BLaER1 treated with 17β-estradiol and CSF1 and Interleukin-3, amounts not matched to agents 10 nM and 100 nM (cell line): ENCODE measurements around the gene OR2G6.

Experiments used
- H3K27ac ChIP-seq, 11 experiments: shearing (Covaris generic); formaldehyde crosslinking; 2 replicates each; pipeline ENCODE4 v1.8.1; 2022
- H3K27me3 ChIP-seq, 11 experiments: shearing (Covaris generic); formaldehyde crosslinking; 2 replicates each; pipeline ENCODE4 v1.8.1; 2022
- H3K36me3 ChIP-seq, 11 experiments: shearing (Covaris generic); formaldehyde crosslinking; 2 replicates each; pipeline ENCODE4 v1.8.1; 2022
- H3K4me1 ChIP-seq, 10 experiments: shearing (Covaris generic); formaldehyde crosslinking; 2 replicates each; pipeline ENCODE4 v1.8.1; 2022
- H3K4me2 ChIP-seq, 11 experiments: shearing (Covaris generic); formaldehyde crosslinking; 2 replicates each; pipeline ENCODE4 v1.8.1; 2022
- H3K4me3 ChIP-seq, 10 experiments: shearing (Covaris generic); formaldehyde crosslinking; 2 replicates each; pipeline ENCODE4 v1.8.1; 2022
- H3K9ac ChIP-seq, 11 experiments: shearing (Covaris generic); formaldehyde crosslinking; 2 replicates each; pipeline ENCODE4 v1.8.1; 2022
- H3K9me3 ChIP-seq, 11 experiments: shearing (Covaris generic); formaldehyde crosslinking; replicated peaks in 1 of 11; 2 replicates each; pipeline ENCODE4 v1.8.1; 2022
- H4K20me1 ChIP-seq, 11 experiments: shearing (Covaris generic); formaldehyde crosslinking; 2 replicates each; pipeline ENCODE4 v1.8.1; 2022
- Cebpa-rat ChIP-seq, 11 experiments: shearing (Covaris generic); IDR thresholded peaks; 2 replicates each; pipeline ENCODE4 v1.8.1; 2022

OR2G6 gene

GRCh38 chr1:248576260-248576980, 68.5 kb downstream of the OR2G6 start:
- H4K20me1 ChIP-seq, result no peaks in the 10 kb centered on the region
- no peak overlapping the region for H3K9ac ChIP-seq
- no peak overlapping the region for H3K4me3 ChIP-seq
- H3K4me1 ChIP-seq, result 0 out of 20 replicates have a peak, but pooled peaks cover 0 to 5% (median 0%) of the 10 kb centered on the region in 10 experiments
- no peak overlapping the region for H3K27ac ChIP-seq
- no peak overlapping the region for H3K4me2 ChIP-seq
- no peaks in the 10 kb centered on the region for H3K27me3 ChIP-seq
- peaks cover 0 to 6% (median 0%) of the 10 kb centered on the region in 11 experiments; a peak in 1 of 22 replicates for H3K9me3 ChIP-seq
- H3K36me3 ChIP-seq, result no peaks in the 10 kb centered on the region
- TF ChIP-seq Cebpa-rat (IDR thresholded peaks at IDR 0.05), result no peak
